CD1c-positive myeloid dendritic cell (primary cell): ENCODE data around the gene CMPK1.

ENCODE experiments used
- DNase-seq: peaks from one replicate; pipeline ENCODE4 v3.0.0-alpha.2; 2016; ENCODE audit errors: extremely low spot score

The CMPK1 gene

DNA sequence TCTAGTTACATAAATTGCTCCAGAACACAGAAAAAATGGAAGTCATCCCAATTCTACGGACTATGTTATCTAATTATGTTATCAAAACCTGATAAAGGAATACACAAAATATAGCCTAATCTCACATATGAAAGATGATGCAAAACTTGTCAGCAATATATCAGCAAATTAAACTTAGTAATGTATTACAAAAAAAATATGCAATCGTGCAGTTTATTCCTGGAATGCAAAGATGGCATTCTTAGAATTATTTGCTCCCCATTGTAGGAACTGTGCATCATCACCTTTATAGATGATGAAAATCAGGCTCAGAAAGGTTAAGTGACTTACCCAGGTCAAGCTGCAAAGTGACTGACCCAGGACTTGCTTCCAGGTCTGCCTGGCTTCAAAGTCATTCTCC, 90.3 kb downstream of the CMPK1 start:
- DNase-seq, result no peak

DNA sequence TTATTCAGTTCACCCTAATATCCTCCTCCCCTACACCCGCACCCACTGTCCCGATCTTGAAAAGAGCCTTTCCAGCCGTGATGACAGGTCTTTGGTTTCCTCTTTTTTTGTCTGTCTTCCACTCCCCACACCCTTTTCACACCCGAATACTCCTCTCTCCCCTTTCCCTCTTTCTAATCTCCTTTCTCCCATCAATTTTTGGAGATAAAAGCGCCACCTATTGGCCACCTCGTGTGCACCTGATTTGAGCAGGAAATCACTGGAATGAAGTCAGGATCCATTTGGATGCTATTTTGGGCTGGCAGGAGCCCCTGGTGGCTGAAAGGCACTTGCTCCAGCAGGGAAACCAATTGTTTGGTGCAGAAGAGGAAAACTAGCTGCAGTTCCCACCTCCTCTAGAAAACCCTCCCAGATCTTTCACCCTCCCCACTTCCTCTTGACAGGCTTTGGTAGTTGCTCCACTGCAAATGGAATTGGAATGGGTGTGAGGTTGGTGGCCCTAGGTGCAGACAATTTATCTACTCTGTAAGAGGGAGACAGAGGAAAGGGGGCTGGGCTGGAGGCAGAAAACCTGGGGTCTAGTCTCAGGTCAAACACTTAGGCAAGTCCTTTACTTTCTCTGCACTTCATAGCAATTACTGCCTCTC, 90.9 kb downstream of the CMPK1 start:
- DNase-seq, result peak; percentile 32
